Activated B cell treated with CpG ODN at 0.5 μM for 24 hours (primary cell): Measurements from ENCODE around the gene CRK. TPM values are rescaled to one million over a fixed set of nuclear protein-coding genes. Genes with fewer than 3 reads are reported as not detected.

Source experiments
- ATAC-seq: fragments of 200-7000 bp; cut with Tn5 transposase; one replicate; pipeline ENCODE4 v1.10.0; 2021; ENCODE audit warnings: low read depth, mild to moderate bottlenecking, moderate library complexity
- CTCF ChIA-PET: fragments of 350-600 bp; sonication (Branson Sonifier 250); formaldehyde crosslinking; loops from one replicate; lab custom pipeline; 2021; ENCODE audit warnings: antibody characterized with exemption; lab: Charles Lee
- POLR2A ChIA-PET: fragments of 350-600 bp; sonication (Branson Sonifier 250); formaldehyde crosslinking; loops from one replicate; lab custom pipeline; 2021; ENCODE audit warnings: antibody characterized with exemption; lab: Charles Lee
- DNase-seq: peaks from one replicate; pipeline ENCODE4 v3.0.0; 2022
- H3K27ac Mint-ChIP-seq: one replicate; pipeline ENCODE4 v1.8.0; 2020; ENCODE audit warnings: mixed read lengths
- H3K27me3 Mint-ChIP-seq: one replicate; pipeline ENCODE4 v1.8.0; 2021; ENCODE audit warnings: mixed read lengths
- H3K36me3 Mint-ChIP-seq: one replicate; pipeline ENCODE4 v1.8.0; 2021; ENCODE audit warnings: low read depth, mixed read lengths
- H3K4me1 Mint-ChIP-seq: one replicate; pipeline ENCODE4 v1.8.0; 2021; ENCODE audit warnings: mixed read lengths
- H3K4me3 Mint-ChIP-seq: one replicate; pipeline ENCODE4 v1.8.0; 2020; ENCODE audit warnings: mild to moderate bottlenecking, mixed read lengths
- H3K9me3 Mint-ChIP-seq: one replicate; pipeline ENCODE4 v1.8.0; 2020; ENCODE audit warnings: mixed read lengths
- intact Hi-C: fragments of 100-400 bp; cut with micrococcal nuclease; formaldehyde crosslinking; loops from one replicate; pipeline ENCODE4 v1.15.1; 2024
- total RNA-seq: library from RNA; stranded (reverse); gene quantifications from 2 replicates; pipeline ENCODE4 v1.2.3, GENCODE V29; 2022
- TF ChIP-seq, protein P1 (sequence below): fragments of 200-600 bp; IDR thresholded peaks from one replicate; pipeline ENCODE4 v1.8.0; 2022; ENCODE audit warnings: antibody characterized with exemption, mild to moderate bottlenecking

Gene CRK
- total RNA-seq, 1 donor from 2014 or later = 29.1 TPM

- ChIA-PET CTCF (no interaction called here), POLR2A (no interaction called here)
- Mint-ChIP-seq H3K27ac (no peak overlapping the region), H3K9me3 (peaks cover 2% of the 10 kb centered on the region), H3K27me3 (no peaks in the 10 kb centered on the region), H3K4me1 (peaks cover 25% of the 10 kb centered on the region), H3K36me3 (peaks cover 64% of the 10 kb centered on the region), H3K4me3 (no peak overlapping the region)
- intact Hi-C loops = no loop called here
- TF ChIP-seq, protein P1, sequence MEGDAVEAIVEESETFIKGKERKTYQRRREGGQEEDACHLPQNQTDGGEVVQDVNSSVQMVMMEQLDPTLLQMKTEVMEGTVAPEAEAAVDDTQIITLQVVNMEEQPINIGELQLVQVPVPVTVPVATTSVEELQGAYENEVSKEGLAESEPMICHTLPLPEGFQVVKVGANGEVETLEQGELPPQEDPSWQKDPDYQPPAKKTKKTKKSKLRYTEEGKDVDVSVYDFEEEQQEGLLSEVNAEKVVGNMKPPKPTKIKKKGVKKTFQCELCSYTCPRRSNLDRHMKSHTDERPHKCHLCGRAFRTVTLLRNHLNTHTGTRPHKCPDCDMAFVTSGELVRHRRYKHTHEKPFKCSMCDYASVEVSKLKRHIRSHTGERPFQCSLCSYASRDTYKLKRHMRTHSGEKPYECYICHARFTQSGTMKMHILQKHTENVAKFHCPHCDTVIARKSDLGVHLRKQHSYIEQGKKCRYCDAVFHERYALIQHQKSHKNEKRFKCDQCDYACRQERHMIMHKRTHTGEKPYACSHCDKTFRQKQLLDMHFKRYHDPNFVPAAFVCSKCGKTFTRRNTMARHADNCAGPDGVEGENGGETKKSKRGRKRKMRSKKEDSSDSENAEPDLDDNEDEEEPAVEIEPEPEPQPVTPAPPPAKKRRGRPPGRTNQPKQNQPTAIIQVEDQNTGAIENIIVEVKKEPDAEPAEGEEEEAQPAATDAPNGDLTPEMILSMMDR = no peak
- ATAC-seq = no peak
- DNase-seq = no peak
Observed at GRCh38 chr17:1467898-1468492, 12.0 kb upstream of the CRK start.

GRCh38 chr17:1467258-1467657 lies 11.2 kb upstream of the CRK start:
- no peaks in the 10 kb centered on the region for H3K27me3 Mint-ChIP-seq
- intact Hi-C loops = no loop called here
- TF ChIP-seq, protein P1 = no peak
- peaks cover 2% of the 10 kb centered on the region for H3K9me3 Mint-ChIP-seq
- H3K27ac Mint-ChIP-seq = no peak overlapping the region
- CTCF ChIA-PET = no interaction called here
- no peak overlapping the region for H3K4me3 Mint-ChIP-seq
- POLR2A ChIA-PET = no interaction called here
- H3K4me1 Mint-ChIP-seq = peaks cover 27% of the 10 kb centered on the region
- ATAC-seq = no peak
- H3K36me3 Mint-ChIP-seq = peaks cover 60% of the 10 kb centered on the region
- DNase-seq = no peak

GRCh38 chr17:1464186-1464585 lies 8.2 kb upstream of the CRK start:
- Mint-ChIP-seq H3K9me3 (peaks cover 2% of the 10 kb centered on the region), H3K27ac (no peak overlapping the region), H3K27me3 (no peaks in the 10 kb centered on the region), H3K36me3 (peaks cover 38% of the 10 kb centered on the region), H3K4me3 (no peak overlapping the region), H3K4me1 (peaks cover 35% of the 10 kb centered on the region)
- intact Hi-C loops = no loop called here
- CTCF ChIA-PET = no interaction called here
- POLR2A ChIA-PET = interaction anchor here (1.0 to 2.7 kb wide), 4 partner anchors 10 to 164 kb away, joined by 3 to 27 read pairs (median 8); partner anchors contain the start of gene SLC43A2
- DNase-seq (no peak), ATAC-seq (no peak)
- TF ChIP-seq, protein P1 = no peak

DNA sequence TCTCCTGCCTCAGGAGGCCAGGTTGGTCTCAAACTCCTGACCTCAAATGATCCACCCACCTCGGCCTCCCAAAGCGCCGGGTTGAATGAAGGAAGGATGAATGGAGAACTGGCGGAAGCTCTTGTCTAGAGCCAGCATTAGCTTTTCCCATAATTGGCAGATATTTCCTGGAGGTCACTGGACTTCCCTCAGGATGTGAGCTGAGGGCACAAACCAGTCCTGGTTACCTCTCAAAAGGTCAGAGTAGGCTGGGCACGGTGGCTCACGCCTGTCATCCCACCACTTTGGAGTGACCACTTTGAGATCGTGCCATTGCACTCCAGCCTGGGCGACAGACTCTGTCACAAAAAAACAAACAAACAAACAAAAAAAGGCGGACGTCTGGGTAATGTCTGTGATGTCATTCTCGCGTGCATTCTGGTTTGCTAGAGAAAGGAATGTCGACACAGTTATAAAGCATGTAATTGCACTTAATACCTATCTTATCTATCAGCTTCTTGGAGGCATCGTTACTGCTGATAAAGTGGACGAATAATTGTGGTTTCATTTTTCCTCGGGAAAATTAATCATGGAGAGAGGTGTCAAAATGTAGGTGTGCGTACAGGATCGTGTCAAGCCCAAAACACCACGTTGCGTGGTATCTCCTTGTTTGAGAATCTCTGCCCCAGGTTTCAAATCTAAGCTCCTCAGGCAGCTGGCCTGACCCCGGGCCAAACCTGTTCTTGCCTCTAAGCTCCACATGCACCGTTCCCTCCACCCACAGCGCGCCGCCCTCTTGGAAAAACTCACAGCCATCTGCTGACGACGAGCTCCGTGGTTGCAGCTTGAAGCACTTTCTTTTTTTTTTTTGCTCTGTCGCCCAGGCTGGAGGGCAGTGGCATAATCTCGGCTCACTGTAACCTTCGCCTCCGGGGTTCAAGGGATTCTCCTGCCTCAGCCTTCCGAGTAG lies 6.4 kb upstream of the CRK start:
- Mint-ChIP-seq H3K4me3 (peak overlapping the region; percentile 66), H3K36me3 (peaks cover 23% of the 10 kb centered on the region), H3K27ac (peak overlapping the region; percentile 73), H3K4me1 (peaks cover 37% of the 10 kb centered on the region), H3K27me3 (no peaks in the 10 kb centered on the region), H3K9me3 (peaks cover 2% of the 10 kb centered on the region)
- intact Hi-C loops = loop anchor here (1.0 to 2.0 kb wide), 3 partner anchors 12 to 166 kb away; partner anchors contain the start of gene SLC43A2
- TF ChIP-seq, protein P1 = no peak
- DNase-seq (no peak), ATAC-seq (no peak)
- ChIA-PET CTCF (interaction anchor here (0.7 to 1.3 kb wide), 5 partner anchors 22 to 186 kb away, joined by 3 to 4 read pairs (median 3); partner anchors contain the start of gene SLC43A2), POLR2A (interaction anchor here (0.7 to 2.7 kb wide), 16 partner anchors 9 to 165 kb away, joined by 3 to 34 read pairs (median 4); partner anchors contain the start of genes INPP5K, SLC43A2 and YWHAE)
